Spleen (tissue), 11 donors: ENCODE results near the gene GNAT1. TPM values are rescaled to one million over a fixed set of nuclear protein-coding genes. Genes with fewer than 3 reads are reported as not detected.

Experiments
- DNase-seq: peaks from one replicate; pipeline ENCODE4 v3.0.0-alpha.2; 2020
- H3K27ac ChIP-seq, 8 donors: fragments of 200-600 bp; sonication (generic) in 7 of 8; 1 replicate in 4 of 8; 2 replicates in 4 of 8; pipeline versions ENCODE4 v1.5.0 to v1.8.0; 2016 to 2021; ENCODE audit warnings: inconsistent platforms in 4 of 8, mild to moderate bottlenecking in 4 of 8, moderate library complexity in 1 of 8
- H3K27me3 ChIP-seq, 7 donors: fragments of 200-600 bp; sonication (generic) in 6 of 7; replicated peaks in 1 of 7; 1 replicate in 4 of 7; 2 replicates in 3 of 7; pipeline versions ENCODE4 v1.5.0 to v1.8.0; 2016 to 2021; ENCODE audit warnings: inconsistent platforms in 3 of 7, mild to moderate bottlenecking in 1 of 7
- H3K36me3 ChIP-seq, 6 donors: fragments of 200-600 bp; sonication (generic) in 5 of 6; 1 replicate in 4 of 6; 2 replicates in 2 of 6; pipeline versions ENCODE4 v1.5.0 to v1.8.0; 2016 to 2021; ENCODE audit warnings: inconsistent platforms in 2 of 6
- H3K4me1 ChIP-seq, 6 donors: fragments of 200-600 bp; sonication (generic) in 5 of 6; 1 replicate in 3 of 6; 2 replicates in 3 of 6; pipeline versions ENCODE4 v1.5.0 to v1.8.0; 2016 to 2021; ENCODE audit warnings: inconsistent platforms in 3 of 6
- H3K4me3 ChIP-seq, 8 donors: fragments of 200-600 bp; sonication (generic) in 7 of 8; 1 replicate in 4 of 8; 2 replicates in 4 of 8; pipeline versions ENCODE4 v1.5.0 to v1.8.0; 2016 to 2021; ENCODE audit warnings: inconsistent platforms in 4 of 8, mild to moderate bottlenecking in 4 of 8, moderate library complexity in 2 of 8
- H3K9me3 ChIP-seq, 8 donors: fragments of 200-600 bp; sonication (generic) in 7 of 8; 1 replicate in 4 of 8; 2 replicates in 4 of 8; pipeline versions ENCODE4 v1.5.0 to v1.8.0; 2016 to 2021; ENCODE audit warnings: inconsistent platforms in 4 of 8
- CTCF ChIP-seq, 11 experiments: fragments of 200-600 bp in 7 of 11; fragments of 450-650 bp in 4 of 11; sonication (generic) in 4 of 11; IDR thresholded peaks in 8 of 11; conservative IDR thresholded peaks in 3 of 11; 1 replicate in 7 of 11; 2 replicates in 4 of 11; pipeline versions ENCODE4 v1.4.0 to v1.8.0; 2016 to 2021; ENCODE audit warnings: antibody characterized with exemption in 11 of 11, inconsistent platforms in 4 of 11, mild to moderate bottlenecking in 1 of 11
- POLR2A ChIP-seq, 3 donors: fragments of 450-650 bp; IDR thresholded peaks; one replicate each; pipeline ENCODE4 v1.5.1; 2017; ENCODE audit warnings: antibody characterized with exemption in 3 of 3, mild to moderate bottlenecking in 1 of 3
- POLR2AphosphoS5 ChIP-seq, 3 donors: sonication (generic); formaldehyde crosslinking; IDR thresholded peaks; one replicate each; pipeline ENCODE4 v1.5.1; 2017; ENCODE audit warnings: antibody characterized with exemption in 3 of 3
- WGBS, 5 donors: extraction: QIAGEN DNeasy Blood & Tissue Kit in 3 of 5; methylation state at CpG; one replicate each; pipeline versions ENCODE4 v1.1.5 to v1.1.7; 2013 to 2018; 5-methylcytosine and 5-hydroxymethylcytosine counted together
- intact Hi-C: fragments of 100-400 bp; cut with DNase I; formaldehyde crosslinking; loops from one replicate; pipeline ENCODE4 v1.15.0; 2023; ENCODE audit warnings: low total_unique reads
- polyA plus RNA-seq, 3 donors: library from polyadenylated mRNA; stranded (reverse); fragments of 200-250 nt; gene quantifications; one replicate each; pipeline ENCODE4 v1.2.1, GENCODE V29; 2013
- total RNA-seq, 7 donors: library from RNA; depleted of rRNA in 3 of 7; stranded (reverse); fragments of >200 nt in 3 of 7; fragmentation: NEBNext Ultra II Directional in 4 of 7; extraction: Animal tissue kit (Norgen Biotek cat#: 25700) in 4 of 7; gene quantifications; one replicate each; pipeline versions ENCODE4 v1.1.0 to v1.2.1, GENCODE V29; 2016 to 2021
- donor health status: healthy with polysubstance abuse.
- donor health status: DM: no; HTN: no; CAD: no; lungs with moderate emphysema.
- donor health status: DM: no; HTN: no; CAD: no.
- donor health status: Bipolar disorder and iron deficiency.
- donor health status: healthy.
- donor health status: DM: no; HTN: no; CAD: no.
- donor health status: DM: yes; HTN: yes; CAD: no.

The GNAT1 gene
- total and polyA plus RNA-seq, 10 donors, result 0.05 to 0.44 (median 0.18) TPM; not detected in 7

GRCh38 chr3:50221051-50221410 lies 29.6 kb downstream of the GNAT1 start:
- 41 to 53% (median 46%) methylated on average over 4 of the region's 4 CpGs for WGBS, 5 donors
- no peaks in the 10 kb centered on the region for H3K27me3 ChIP-seq
- no peaks in the 10 kb centered on the region for H3K36me3 ChIP-seq
- no peak overlapping the region for H3K27ac ChIP-seq
- H3K9me3 ChIP-seq, result no peaks in the 10 kb centered on the region
- intact Hi-C loops, result no loop called here
- TF ChIP-seq POLR2A (IDR thresholded peaks at IDR 0.05) (no peak), POLR2AphosphoS5 (IDR thresholded peaks at IDR 0.05) (no peak), CTCF (IDR thresholded peaks at IDR 0.05 in 8 of 11, conservative IDR thresholded peaks at IDR 0.05 in 3 of 11) (no peak)
- no peak overlapping the region for H3K4me3 ChIP-seq
- H3K4me1 ChIP-seq, result peaks cover 0 to 15% (median 3%) of the 10 kb centered on the region in 6 donors
- no peak for DNase-seq

- 47 to 57% (median 52%) methylated on average over 2 to 12 of the region's 12 CpGs for WGBS, 5 donors
- Histone ChIP-seq H3K27me3 (no peaks in the 10 kb centered on the region), H3K9me3 (no peaks in the 10 kb centered on the region), H3K36me3 (no peaks in the 10 kb centered on the region), H3K4me1 (peaks cover 2 to 21% (median 9%) of the 10 kb centered on the region in 6 donors), H3K27ac (no peak overlapping the region), H3K4me3 (no peak overlapping the region)
- intact Hi-C loops, result no loop called here
- DNase-seq, result no peak
- TF ChIP-seq POLR2AphosphoS5 (IDR thresholded peaks at IDR 0.05), result no peak
- TF ChIP-seq POLR2A (IDR thresholded peaks at IDR 0.05), result no peak
- TF ChIP-seq CTCF (IDR thresholded peaks at IDR 0.05 in 8 of 11, conservative IDR thresholded peaks at IDR 0.05 in 3 of 11), result no peak
Measured at GRCh38 chr3:50221411-50222168, 30.2 kb downstream of the GNAT1 start.

GRCh38 chr3:50222169-50222528 lies 30.7 kb downstream of the GNAT1 start:
- WGBS, 5 donors, result 72 to 100% (median 85%) methylated on average over 1 of the region's 1 CpG
- no peak overlapping the region for H3K4me3 ChIP-seq
- no peak overlapping the region for H3K27ac ChIP-seq
- TF ChIP-seq POLR2AphosphoS5 (IDR thresholded peaks at IDR 0.05) (no peak), CTCF (IDR thresholded peaks at IDR 0.05 in 8 of 11, conservative IDR thresholded peaks at IDR 0.05 in 3 of 11) (no peak), POLR2A (IDR thresholded peaks at IDR 0.05) (no peak)
- DNase-seq, result no peak
- intact Hi-C loops, result no loop called here
- no peaks in the 10 kb centered on the region for H3K9me3 ChIP-seq
- H3K27me3 ChIP-seq, result no peaks in the 10 kb centered on the region
- no peaks in the 10 kb centered on the region for H3K36me3 ChIP-seq
- peaks cover 7 to 26% (median 15%) of the 10 kb centered on the region in 6 donors for H3K4me1 ChIP-seq

- no peak overlapping the region for H3K4me3 ChIP-seq
- peaks cover 7 to 51% (median 31%) of the 10 kb centered on the region in 6 donors for H3K4me1 ChIP-seq
- WGBS, 5 donors, result 69 to 88% (median 80%) methylated on average over 5 of the region's 5 CpGs
- no peaks in the 10 kb centered on the region for H3K36me3 ChIP-seq
- no peak for DNase-seq
- no peaks in the 10 kb centered on the region for H3K27me3 ChIP-seq
- no peak for TF ChIP-seq POLR2A (IDR thresholded peaks at IDR 0.05)
- no peak for TF ChIP-seq CTCF (IDR thresholded peaks at IDR 0.05 in 8 of 11, conservative IDR thresholded peaks at IDR 0.05 in 3 of 11)
- no peak for TF ChIP-seq POLR2AphosphoS5 (IDR thresholded peaks at IDR 0.05)
- no peak overlapping the region for H3K27ac ChIP-seq
- no peaks in the 10 kb centered on the region for H3K9me3 ChIP-seq
- intact Hi-C loops, result loop anchor here (5.0 kb wide), 2 partner anchors 32 to 48 kb away; partner anchors contain the start of gene GNAT1
Measured at GRCh38 chr3:50224639-50225038, 33.2 kb downstream of the GNAT1 start.
